Fibroblast of lung (primary cell): ENCODE results near the gene CPEB4. TPM values are rescaled to one million over a fixed set of nuclear protein-coding genes. Genes with fewer than 3 reads are reported as not detected.

ENCODE experiments used
- DNase-seq, 2 donors: peaks; one replicate each; pipeline versions ENCODE4 v3.0.0 to v3.0.0-alpha.2; 2010; ENCODE audit warnings: low read depth in 2 of 2
- H2AFZ ChIP-seq: 2 replicates; pipeline ENCODE4 v1.5.1; 2012; ENCODE audit warnings: low read length, control low read depth, inconsistent platforms
- H3K27ac ChIP-seq: 2 replicates; pipeline ENCODE4 v1.5.1; 2011; ENCODE audit warnings: low read length, control low read depth; ENCODE audit not compliant: insufficient read depth
- H3K27me3 ChIP-seq: 2 replicates; pipeline ENCODE4 v1.5.1; 2011; ENCODE audit warnings: mild to moderate bottlenecking, low read length; ENCODE audit not compliant: control insufficient read depth, insufficient read depth
- H3K36me3 ChIP-seq: 2 replicates; pipeline ENCODE4 v1.5.1; 2011; ENCODE audit warnings: low read length; ENCODE audit not compliant: control insufficient read depth, insufficient read depth
- H3K4me1 ChIP-seq: 2 replicates; pipeline ENCODE4 v1.5.1; 2011; ENCODE audit warnings: low read length; ENCODE audit not compliant: control insufficient read depth, insufficient read depth; ENCODE audit errors: extremely low read depth
- H3K4me2 ChIP-seq: 2 replicates; pipeline ENCODE4 v1.5.1; 2011; ENCODE audit warnings: low read length, control low read depth; ENCODE audit not compliant: insufficient read depth; ENCODE audit errors: extremely low read depth
- H3K4me3 ChIP-seq, 4 experiments: fragments of 200-600 bp in 1 of 4; sonication (generic) in 1 of 4; replicated peaks in 1 of 4; 2 replicates each; pipeline ENCODE4 v1.5.1; 2011 to 2016; ENCODE audit warnings: low read length in 4 of 4, low read depth in 3 of 4, mild to moderate bottlenecking in 3 of 4, control low read depth in 2 of 4, inconsistent platforms in 1 of 4, mixed read lengths in 1 of 4; ENCODE audit not compliant: insufficient read depth in 1 of 4; ENCODE audit errors: control extremely low read depth in 1 of 4
- H3K79me2 ChIP-seq: 2 replicates; pipeline ENCODE4 v1.5.1; 2012; ENCODE audit warnings: mild to moderate bottlenecking, low read length, inconsistent platforms; ENCODE audit not compliant: control insufficient read depth, insufficient read depth
- H3K9ac ChIP-seq: 2 replicates; pipeline ENCODE4 v1.5.1; 2011; ENCODE audit warnings: mild to moderate bottlenecking, low read length, control low read depth; ENCODE audit not compliant: insufficient read depth
- H3K9me3 ChIP-seq: 2 replicates; pipeline ENCODE4 v1.5.1; 2012; ENCODE audit warnings: low read depth, low read length; ENCODE audit not compliant: control insufficient read depth, insufficient read depth
- H4K20me1 ChIP-seq: 2 replicates; pipeline ENCODE4 v1.5.1; 2011; ENCODE audit warnings: low read length; ENCODE audit not compliant: control insufficient read depth, insufficient read depth; ENCODE audit errors: extremely low read depth
- CTCF ChIP-seq, 2 donors: IDR thresholded peaks in 1 of 2; conservative IDR thresholded peaks in 1 of 2; 1 replicate in 1 of 2; 2 replicates in 1 of 2; pipeline ENCODE4 v1.5.1; 2011 to 2012; ENCODE audit warnings: low read length in 2 of 2, control low read depth in 1 of 2, inconsistent platforms in 1 of 2, low read depth in 1 of 2, mild to moderate bottlenecking in 1 of 2
- EZH2 ChIP-seq: IDR thresholded peaks from 2 replicates; pipeline ENCODE4 v1.5.1; 2012; ENCODE audit warnings: low read length, control low read depth, mild to moderate bottlenecking; ENCODE audit errors: missing control alignments
- polyA plus RNA-seq, 2 donors: library from polyadenylated mRNA; depleted of rRNA in 1 of 2; stranded (reverse) in 1 of 2; unstranded in 1 of 2; fragments of >200 nt; gene quantifications; 2 replicates each; pipeline ENCODE4 v1.2.1, GENCODE V29; 2011 to 2012; ENCODE audit warnings: missing spikeins in 1 of 2
- total RNA-seq: library from RNA; depleted of rRNA; stranded (reverse); fragments of >200 nt; gene quantifications from 2 replicates; pipeline ENCODE4 v1.2.1, GENCODE V29; 2014

Gene CPEB4
- total and polyA plus RNA-seq, 2 donors (not counting 1 experiment from before 2014, with no cell fraction given): 19.9 to 23.6 TPM

GRCh38 chr5:173926359-173926758 lies 38.2 kb downstream of the CPEB4 start:
- DNase-seq: peak; percentile 52 to 75
- TF ChIP-seq EZH2 (no peak), CTCF (conservative IDR thresholded peaks at IDR 0.05 in 1 of 2, IDR thresholded peaks at IDR 0.05 in 1 of 2; ENCODE audit: low read depth in 1 of 2, low read length in 2 of 2) (no peak)

GRCh38 chr5:173928871-173929574 lies 40.9 kb downstream of the CPEB4 start:
- no peak overlapping the region for H3K27ac ChIP-seq
- no peaks in the 10 kb centered on the region for H3K36me3 ChIP-seq
- H3K79me2 ChIP-seq: no peaks in the 10 kb centered on the region
- no peak overlapping the region for H3K9ac ChIP-seq
- H2AFZ ChIP-seq: no peak overlapping the region
- H3K4me1 ChIP-seq: peaks cover 3% of the 10 kb centered on the region
- TF ChIP-seq CTCF (conservative IDR thresholded peaks at IDR 0.05 in 1 of 2, IDR thresholded peaks at IDR 0.05 in 1 of 2; ENCODE audit: low read depth in 1 of 2, low read length in 2 of 2): no peak
- no peak for TF ChIP-seq EZH2
- no peak overlapping the region for H3K4me3 ChIP-seq
- no peaks in the 10 kb centered on the region for H4K20me1 ChIP-seq
- DNase-seq: no peak
- H3K9me3 ChIP-seq: no peaks in the 10 kb centered on the region
- H3K27me3 ChIP-seq: no peaks in the 10 kb centered on the region
- H3K4me2 ChIP-seq: no peak overlapping the region

More at GRCh38 chr5:173926359-173926758, 38.2 kb downstream of the CPEB4 start:
- H3K36me3 ChIP-seq: no peaks in the 10 kb centered on the region
- H3K9ac ChIP-seq: no peak overlapping the region
- no peak overlapping the region for H2AFZ ChIP-seq
- peaks cover under 1% of the 10 kb centered on the region for H3K79me2 ChIP-seq
- H3K4me1 ChIP-seq: peaks cover 6% of the 10 kb centered on the region
- H4K20me1 ChIP-seq: no peaks in the 10 kb centered on the region
- H3K4me2 ChIP-seq: peak overlapping the region; percentile 27
- no peaks in the 10 kb centered on the region for H3K27me3 ChIP-seq
- no peak overlapping the region for H3K4me3 ChIP-seq
- no peaks in the 10 kb centered on the region for H3K9me3 ChIP-seq
- H3K27ac ChIP-seq: no peak overlapping the region

DNA sequence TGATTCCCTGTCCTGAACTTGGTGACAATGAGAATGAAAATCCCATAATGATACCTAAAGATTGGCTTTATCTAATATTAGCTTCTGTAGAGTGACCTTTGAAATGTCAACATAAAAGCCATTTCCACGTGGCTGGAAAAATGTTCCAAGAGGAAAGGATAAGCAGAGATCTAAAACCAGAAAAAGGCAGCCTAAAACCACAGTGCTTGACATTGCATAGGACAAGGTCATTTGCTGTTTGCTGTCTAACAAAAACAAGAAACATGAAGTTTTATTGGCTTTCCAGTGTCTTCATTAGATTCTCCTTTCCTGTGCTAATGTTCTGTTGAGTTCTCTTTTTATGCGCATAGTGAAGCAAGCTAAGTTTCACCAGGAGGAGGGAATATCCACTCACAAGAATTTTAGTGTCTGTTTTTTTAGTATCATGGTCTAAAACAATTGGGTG lies 44.6 kb downstream of the CPEB4 start:
- Histone ChIP-seq H3K4me3 (no peak overlapping the region), H3K9me3 (no peaks in the 10 kb centered on the region), H3K27ac (no peak overlapping the region), H3K4me1 (no peaks in the 10 kb centered on the region), H3K79me2 (no peaks in the 10 kb centered on the region), H3K36me3 (no peaks in the 10 kb centered on the region), H3K9ac (no peak overlapping the region), H2AFZ (no peak overlapping the region), H3K27me3 (no peaks in the 10 kb centered on the region), H3K4me2 (no peak overlapping the region), H4K20me1 (no peaks in the 10 kb centered on the region)
- DNase-seq: no peak
- TF ChIP-seq EZH2: no peak
- TF ChIP-seq CTCF (conservative IDR thresholded peaks at IDR 0.05 in 1 of 2, IDR thresholded peaks at IDR 0.05 in 1 of 2; ENCODE audit: low read depth in 1 of 2, low read length in 2 of 2): no peak
